GM08714 (cell line): ENCODE data around the gene NTNG1.

ENCODE experiments used
- H3K4me3 ChIP-seq: fragments of 200-500 bp; sonication (Bioruptor generic); 2 replicates; pipeline ENCODE4 v1.5.1; 2014; ENCODE audit warnings: mild to moderate bottlenecking, low read length, inconsistent platforms
- ZNF274 ChIP-seq: IDR thresholded peaks from 2 replicates; pipeline ENCODE4 v1.6.1; 2012; ENCODE audit warnings: mild to moderate bottlenecking, low read depth, low read length

The NTNG1 gene

GRCh38 chr1:107342768-107343167 lies 201.9 kb downstream of the NTNG1 start:
- TF ChIP-seq ZNF274, result no peak
- H3K4me3 ChIP-seq, result no peak overlapping the region

- H3K4me3 ChIP-seq, result no peak overlapping the region
- TF ChIP-seq ZNF274, result no peak
Observed at GRCh38 chr1:107343601-107344000, 202.8 kb downstream of the NTNG1 start.

GRCh38 chr1:107344268-107344760 lies 203.5 kb downstream of the NTNG1 start:
- TF ChIP-seq ZNF274, result no peak

GRCh38 chr1:107344836-107345235 lies 204.0 kb downstream of the NTNG1 start:
- TF ChIP-seq ZNF274, result no peak
- no peak overlapping the region for H3K4me3 ChIP-seq

More at GRCh38 chr1:107344268-107344760, 203.5 kb downstream of the NTNG1 start:
- no peak overlapping the region for H3K4me3 ChIP-seq

GRCh38 chr1:107352850-107353249 lies 212.0 kb downstream of the NTNG1 start:
- H3K4me3 ChIP-seq, result no peak overlapping the region
- no peak for TF ChIP-seq ZNF274

- no peak overlapping the region for H3K4me3 ChIP-seq
Observed at GRCh38 chr1:107357376-107357775, 216.5 kb downstream of the NTNG1 start.

GRCh38 chr1:107358619-107359327 lies 217.9 kb downstream of the NTNG1 start:
- no peak for TF ChIP-seq ZNF274
- no peak overlapping the region for H3K4me3 ChIP-seq

More at GRCh38 chr1:107357376-107357775, 216.5 kb downstream of the NTNG1 start:
- no peak for TF ChIP-seq ZNF274

GRCh38 chr1:107359472-107360241 lies 218.8 kb downstream of the NTNG1 start:
- no peak overlapping the region for H3K4me3 ChIP-seq
- TF ChIP-seq ZNF274, result no peak

GRCh38 chr1:107362468-107363140 lies 221.8 kb downstream of the NTNG1 start:
- TF ChIP-seq ZNF274, result no peak
- no peak overlapping the region for H3K4me3 ChIP-seq

GRCh38 chr1:107363154-107363553 lies 222.3 kb downstream of the NTNG1 start:
- no peak overlapping the region for H3K4me3 ChIP-seq

GRCh38 chr1:107365527-107366240 lies 224.8 kb downstream of the NTNG1 start:
- TF ChIP-seq ZNF274, result no peak
- no peak overlapping the region for H3K4me3 ChIP-seq

More at GRCh38 chr1:107363154-107363553, 222.3 kb downstream of the NTNG1 start:
- no peak for TF ChIP-seq ZNF274

GRCh38 chr1:107378426-107378825 lies 237.6 kb downstream of the NTNG1 start:
- TF ChIP-seq ZNF274, result no peak
- H3K4me3 ChIP-seq, result no peak overlapping the region

- no peak overlapping the region for H3K4me3 ChIP-seq
- TF ChIP-seq ZNF274, result no peak
Observed at GRCh38 chr1:107378866-107379265, 238.0 kb downstream of the NTNG1 start.

GRCh38 chr1:107379826-107380225 lies 239.0 kb downstream of the NTNG1 start:
- H3K4me3 ChIP-seq, result no peak overlapping the region
- TF ChIP-seq ZNF274, result no peak
